NCI-H1436 (cell line): ENCODE measurements around the gene TOMM70.
"Not testable (repeated sequence)": the region's sequence is repeated elsewhere in the genome, so short reads cannot be mapped to it uniquely, and the experiment has no call there.

ENCODE experiments used
- DNase-seq: peaks from one replicate; lab custom pipeline; 2025; lab: John Stamatoyannopoulos, UW

Gene TOMM70

DNA sequence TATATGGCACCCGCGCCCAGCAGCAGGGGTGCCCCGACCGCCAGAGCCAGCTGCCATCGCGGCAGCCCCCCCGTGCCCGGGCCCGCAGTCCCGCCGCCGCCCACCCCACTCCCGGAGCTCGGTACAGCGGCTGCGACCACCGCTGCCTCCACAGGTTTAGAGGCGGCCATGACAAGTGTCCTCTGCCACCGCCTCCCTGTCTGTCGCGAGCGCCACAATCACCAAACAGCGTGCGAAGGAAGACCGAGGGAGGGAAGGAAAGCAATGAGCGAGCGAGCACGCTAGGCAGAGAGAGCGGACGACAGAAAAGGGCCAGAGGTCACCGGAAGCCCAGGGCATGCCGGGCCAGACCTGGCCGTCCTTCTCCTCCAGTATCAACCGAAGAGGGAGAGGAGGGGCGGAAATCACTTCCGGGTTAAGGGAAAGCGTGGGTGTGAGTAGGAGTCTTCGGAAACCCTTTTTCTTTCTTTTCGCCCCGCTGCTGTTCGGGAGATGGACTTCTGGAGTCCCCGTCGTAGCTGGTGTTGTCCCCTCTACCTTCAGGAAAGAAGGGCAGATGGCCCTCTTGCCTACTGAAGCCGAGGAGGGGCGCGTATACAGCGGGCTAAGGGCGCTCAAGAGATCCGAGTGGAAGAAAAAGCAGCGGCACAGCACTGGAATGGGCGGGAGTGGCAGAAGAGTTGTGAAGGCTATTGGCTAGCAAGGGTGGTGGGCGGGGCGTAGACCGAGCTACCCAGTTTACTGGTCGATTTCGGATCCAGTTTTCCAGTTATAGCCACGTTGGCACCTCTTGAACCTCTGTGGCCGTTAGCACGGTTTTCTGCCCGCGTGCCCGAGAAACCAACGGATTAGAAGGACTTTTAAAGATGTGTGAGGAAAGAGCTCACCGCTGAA lies at the start of gene TOMM70, which contains the start of gene LNP1:
TOMM70 (minus strand) TSS at position 310 of the 894 bp plus-strand sequence; CDS start at position 170, 140 bp downstream.
LNP1 (plus strand) TSS at position 760 of the 894 bp plus-strand sequence. CDS start 28,191 bp downstream, outside the sequence.
- peak; percentile 98 for DNase-seq

DNA sequence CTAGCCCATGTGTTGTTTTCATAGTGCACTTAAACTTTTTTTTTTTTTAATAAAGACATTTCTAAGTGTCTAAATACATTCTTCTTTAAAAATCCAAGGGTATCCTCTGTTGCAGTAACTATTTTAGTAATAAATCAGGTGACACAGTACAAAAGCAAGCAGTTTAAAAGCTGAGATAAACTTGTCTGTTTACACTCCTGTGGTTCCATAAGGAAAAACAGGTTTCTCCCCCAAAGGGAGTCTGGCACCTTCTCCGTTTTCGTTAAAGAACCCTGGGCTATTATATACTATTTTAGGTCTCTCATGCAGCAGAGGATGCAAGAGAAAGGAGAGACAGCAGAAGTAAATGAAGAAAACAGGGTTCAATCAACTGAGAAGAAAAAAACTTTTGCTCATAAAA lies 48.3 kb upstream of the TOMM70 start:
- no peak for DNase-seq

DNA sequence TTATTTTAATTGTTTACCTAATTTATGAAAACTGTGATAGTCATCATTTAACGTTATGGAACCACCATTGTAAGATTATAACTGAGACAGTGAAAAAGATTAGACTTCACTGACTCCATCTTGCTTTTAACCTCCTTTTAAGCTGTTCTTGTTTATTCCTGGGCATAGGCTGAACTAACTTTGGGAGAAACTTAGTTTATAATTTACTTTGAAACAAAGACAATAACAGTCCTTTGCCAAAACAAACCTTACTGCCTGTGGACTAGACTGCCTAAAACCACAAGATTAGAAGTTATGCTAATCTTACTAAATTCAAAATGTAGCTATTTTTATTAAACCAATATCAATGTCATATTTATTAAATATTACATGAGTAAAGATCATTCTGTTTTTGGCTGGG lies 47.2 kb upstream of the TOMM70 start:
- no peak for DNase-seq

DNA sequence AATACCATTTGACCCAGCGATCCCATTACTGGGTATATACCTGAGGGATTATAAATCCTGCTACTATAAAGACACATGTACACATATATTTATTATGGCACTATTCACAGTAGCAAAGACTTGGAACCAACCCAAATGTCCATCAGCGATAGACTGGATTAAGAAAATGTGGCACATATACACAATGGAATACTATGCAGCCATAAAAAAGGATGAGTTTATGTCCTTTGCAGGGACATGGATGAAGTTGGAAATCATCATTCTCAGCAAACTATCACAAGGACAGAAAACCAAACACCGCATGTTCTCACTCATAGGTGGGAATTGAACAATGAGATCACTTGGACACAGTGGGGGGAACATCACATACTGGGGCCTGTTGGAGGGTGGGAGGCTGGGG lies 46.2 kb upstream of the TOMM70 start:
- not testable (repeated sequence) for DNase-seq

DNA sequence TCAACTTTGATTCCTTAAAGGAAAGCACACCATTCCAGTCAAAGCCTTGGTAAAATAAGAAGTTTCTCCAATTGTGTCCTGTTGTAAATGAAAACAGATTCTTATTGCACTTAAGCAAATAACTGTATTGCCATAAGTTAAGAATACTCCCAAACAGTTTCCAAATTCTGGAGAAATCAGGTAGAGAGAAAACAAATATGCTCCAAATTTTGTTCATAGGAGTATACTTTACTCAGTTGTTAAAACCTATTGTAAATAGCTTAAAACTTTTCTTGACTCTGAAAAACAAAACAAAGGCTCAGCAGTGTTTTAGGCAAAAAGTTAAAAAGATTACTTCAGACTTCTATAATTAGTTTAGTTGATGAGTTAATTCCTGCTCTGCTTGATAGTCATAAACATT lies 42.8 kb upstream of the TOMM70 start:
- no peak for DNase-seq

DNA sequence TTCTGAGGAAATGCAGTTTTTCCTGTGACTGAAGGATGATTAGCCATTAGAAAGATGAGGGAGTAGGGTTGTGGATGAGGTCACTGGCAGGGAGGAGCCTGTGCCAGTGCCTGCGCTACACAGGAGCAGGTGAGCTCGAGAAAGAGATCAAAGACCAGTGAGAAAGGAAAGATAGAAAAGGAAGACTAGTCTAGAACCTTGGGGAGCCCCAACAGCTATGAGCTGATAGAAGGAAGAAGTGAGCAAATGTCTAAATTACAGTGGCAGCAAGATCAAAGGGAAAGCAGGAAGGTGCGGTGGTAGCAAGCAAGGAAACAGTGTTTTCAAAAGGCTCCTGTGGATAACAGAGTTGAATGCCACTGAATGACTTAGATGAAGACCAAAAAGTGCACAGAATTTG lies 40.0 kb upstream of the TOMM70 start:
- DNase-seq: no peak

DNA sequence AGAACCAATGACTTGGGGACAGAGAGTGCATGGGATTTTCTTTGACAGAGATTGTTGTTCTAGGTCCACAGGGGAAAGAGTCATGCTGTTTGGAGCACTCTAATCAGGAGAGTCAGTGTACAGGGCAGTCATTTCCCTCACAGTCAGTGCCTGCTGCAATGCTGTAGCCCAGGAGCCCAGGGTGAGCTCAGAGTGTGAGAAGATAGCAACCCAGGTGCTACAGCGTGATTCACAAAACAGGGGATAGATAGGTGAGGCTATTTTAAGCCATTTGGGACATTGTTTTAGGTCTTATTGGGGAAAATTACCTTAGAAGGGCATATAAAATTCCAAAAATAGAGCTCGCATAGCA lies 37.7 kb upstream of the TOMM70 start:
- DNase-seq: no peak

DNA sequence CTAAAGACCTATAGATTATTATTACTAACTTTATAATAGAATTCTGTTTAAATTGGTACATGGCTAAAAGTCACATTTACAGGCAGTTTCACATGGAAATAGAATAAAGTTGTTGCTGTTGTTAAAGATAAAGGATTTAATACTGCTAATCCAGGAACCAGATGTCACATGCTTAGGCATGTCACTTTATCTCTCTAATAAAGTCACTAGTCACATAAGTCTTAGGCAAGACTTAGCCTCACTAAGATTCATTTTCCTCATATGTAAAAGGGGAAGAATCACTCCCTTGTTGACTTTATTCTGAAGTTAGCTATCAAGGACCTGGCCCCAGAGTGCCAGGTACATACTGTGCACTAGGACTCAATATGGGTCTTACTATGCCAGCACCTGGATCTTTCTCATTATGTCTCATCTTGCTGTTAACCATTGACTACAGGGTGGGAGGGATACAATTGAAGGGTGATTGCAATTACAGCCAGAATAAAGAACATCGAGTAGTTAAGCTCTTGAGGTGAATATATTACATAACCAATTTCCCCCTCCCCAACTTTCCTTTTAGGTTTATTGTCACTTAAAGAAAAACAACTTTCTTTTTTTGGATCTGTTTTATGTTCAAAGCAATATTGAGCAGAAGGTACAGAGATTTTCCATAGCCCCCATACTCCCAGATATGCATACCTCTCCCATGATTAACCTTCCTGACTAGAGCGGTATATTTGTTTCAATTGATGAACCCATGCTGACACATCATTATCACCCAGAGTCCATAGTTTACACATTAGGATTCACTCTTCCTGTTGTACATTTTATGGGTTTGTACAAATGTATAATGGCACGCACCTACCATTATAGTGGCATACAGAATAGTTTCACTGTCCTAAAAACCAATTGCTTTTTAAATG lies 37.1 kb upstream of the TOMM70 start:
- DNase-seq: peak; percentile 6

DNA sequence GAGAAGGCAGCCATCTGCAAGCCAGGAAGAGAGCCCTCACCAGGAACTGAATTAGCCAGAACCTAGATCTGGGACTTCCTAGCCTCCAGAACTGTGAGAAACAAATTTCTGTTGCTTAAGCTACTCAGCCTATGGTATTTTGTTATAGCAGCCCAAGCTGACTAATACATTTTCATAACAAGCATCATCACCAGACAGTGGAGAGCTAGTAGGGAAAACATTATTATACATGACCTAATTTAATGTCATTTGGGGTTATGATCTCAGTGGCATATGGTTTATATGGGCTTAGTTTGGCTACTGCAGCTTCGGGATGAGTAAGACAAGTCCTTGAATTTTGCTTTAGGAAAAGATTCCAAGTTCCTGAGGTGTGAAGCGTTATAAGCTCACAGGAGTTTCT lies 36.1 kb upstream of the TOMM70 start:
- no peak for DNase-seq

DNA sequence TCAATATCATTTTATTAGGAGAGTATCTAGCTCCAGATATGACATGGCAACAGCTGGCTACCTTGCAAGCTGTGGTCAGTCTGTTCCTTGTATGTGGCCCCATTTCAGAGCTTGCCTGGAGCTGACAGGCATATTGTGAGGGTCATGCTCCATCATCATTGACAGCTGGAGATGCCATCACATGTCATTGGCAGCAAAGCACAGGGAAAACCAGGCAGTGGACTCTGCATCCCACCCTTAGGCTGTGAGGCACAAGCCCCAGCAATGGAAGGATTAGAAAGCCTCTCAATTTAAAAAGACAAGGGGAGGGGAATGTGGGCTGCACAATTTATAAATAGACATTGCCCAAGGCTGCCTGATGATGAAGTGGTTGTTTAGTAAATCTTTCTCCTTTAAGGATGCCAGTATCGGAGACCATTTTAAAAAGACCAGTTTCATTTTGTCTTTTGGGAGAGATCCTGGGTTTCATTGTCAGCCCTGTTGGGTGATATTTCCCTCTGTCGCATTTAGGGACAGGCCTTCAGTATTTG lies 28.4 kb upstream of the TOMM70 start:
- no peak for DNase-seq

DNA sequence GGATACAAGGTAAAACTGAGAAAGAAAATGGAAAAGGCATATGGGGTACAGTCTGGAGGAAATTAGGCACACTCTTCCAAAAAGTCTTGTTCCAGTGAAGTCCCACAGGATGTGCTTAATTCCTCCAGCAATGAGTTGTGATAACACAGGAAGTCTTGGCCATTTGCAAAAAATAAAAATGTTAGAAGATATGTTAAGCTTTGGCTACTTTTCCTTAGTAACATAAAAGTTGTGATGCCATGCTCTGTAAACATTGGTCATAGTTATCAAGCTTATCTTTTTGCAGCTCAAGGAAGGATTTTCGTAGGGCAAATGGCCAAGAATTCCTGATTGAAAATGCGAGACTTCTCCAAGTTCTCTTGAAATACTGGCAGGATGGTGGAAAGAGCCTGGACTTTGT lies 26.8 kb upstream of the TOMM70 start:
- no peak for DNase-seq

DNA sequence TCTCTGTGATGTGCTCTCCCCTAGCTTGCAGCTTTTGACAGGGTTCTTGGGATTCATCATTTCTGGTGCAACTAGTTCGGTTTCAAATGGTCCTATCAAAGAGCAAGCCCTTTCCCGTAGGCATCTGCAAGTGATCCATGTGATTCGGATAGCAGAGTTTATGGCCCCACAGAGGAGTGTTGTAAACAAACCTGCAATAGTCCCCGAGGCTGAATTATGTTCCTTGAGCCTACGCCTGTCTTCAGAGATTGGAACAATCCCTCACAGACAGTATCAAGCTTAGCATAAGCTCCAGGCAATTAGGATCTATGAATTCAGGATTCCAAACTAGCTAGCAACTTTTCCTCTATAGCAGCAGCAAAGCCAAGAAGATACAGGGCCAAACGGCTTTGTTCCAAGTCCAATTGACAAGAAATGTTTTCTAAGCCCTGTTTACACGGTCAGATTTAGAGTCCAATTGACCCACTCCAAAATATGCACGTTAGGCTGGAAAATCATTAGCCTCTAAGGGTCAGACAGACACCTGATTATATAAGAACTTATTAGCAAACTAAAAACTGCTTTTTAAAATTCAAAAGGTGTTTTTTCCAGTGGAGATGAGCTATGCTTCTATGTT lies 25.3 kb upstream of the TOMM70 start:
- no peak for DNase-seq

DNA sequence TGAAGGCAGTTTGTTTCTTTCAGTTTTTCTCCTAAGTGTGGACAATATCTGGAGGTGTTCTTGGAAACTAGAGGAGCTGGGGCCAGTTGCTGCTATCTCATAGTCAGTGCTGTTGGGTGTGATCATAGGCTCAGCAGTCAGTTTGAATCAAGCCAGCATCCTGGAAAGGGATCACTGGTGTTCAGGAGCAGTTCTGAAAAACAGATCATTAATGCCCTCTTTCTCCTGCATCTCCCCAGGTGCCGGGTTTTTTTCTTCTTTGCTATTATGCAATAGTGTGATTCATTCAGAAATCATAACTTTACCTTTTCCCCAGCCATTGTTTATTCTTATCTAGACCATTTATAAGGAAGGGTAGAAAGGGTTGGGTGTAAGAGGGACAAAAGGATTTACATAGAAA lies 24.4 kb upstream of the TOMM70 start:
- no peak for DNase-seq

DNA sequence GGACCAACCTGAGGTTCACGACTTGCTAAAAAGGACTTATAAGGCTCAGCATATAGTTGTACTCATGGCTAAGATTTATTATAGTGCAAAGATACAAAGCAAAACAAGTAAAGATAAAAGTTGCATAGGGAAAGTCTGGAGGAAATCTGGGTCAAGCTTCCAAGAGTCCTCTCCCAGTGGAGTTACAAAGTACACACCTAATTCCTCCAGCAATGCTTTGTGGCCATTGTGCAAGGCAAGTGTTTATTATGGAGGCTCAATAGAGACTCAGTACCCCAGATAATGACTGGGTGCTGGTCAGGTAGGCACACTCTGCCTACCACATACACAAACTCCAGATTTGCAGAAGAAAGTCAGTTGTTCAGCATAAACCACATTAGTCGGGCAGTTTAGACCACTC lies 23.4 kb upstream of the TOMM70 start:
- DNase-seq: no peak

DNA sequence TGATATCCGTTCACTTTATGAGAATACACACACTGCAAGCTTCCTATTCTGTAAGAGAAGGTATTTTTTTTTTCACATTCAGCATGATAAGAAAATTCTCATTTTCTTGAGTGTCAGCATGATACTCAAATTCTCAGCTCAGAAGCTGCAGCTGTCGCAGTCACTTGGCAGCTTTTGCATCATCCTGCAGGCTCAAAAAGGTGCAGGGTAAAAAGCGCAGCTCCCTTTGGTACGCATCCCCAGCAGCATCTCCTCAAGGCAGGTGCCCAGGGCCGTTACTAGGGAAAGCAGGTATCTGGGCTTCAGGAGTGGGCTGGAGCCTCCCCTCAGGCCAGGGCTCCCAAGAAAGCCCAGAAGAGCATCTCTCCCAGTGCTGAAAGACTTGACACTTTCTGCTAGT lies 22.7 kb upstream of the TOMM70 start:
- DNase-seq: no peak

DNA sequence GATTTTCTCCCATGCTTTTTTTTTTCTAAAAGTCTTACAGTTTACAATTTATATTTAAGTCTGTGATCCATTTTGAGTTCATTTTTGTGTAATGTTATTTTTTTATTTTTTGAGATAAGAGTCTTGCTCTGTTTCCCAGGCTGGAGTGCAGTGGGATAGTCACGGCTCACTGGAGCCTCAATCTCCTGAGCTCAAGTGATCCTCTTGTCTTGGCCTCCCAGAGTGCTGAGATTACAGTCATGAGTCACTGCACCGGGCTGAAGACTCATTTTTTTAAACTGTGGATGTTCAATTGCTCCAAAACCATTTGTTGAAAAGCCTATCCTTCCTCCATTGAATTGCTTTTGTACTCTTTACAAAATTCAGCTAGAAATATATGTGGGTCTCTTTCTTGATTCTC lies 20.0 kb upstream of the TOMM70 start:
- DNase-seq: no peak

DNA sequence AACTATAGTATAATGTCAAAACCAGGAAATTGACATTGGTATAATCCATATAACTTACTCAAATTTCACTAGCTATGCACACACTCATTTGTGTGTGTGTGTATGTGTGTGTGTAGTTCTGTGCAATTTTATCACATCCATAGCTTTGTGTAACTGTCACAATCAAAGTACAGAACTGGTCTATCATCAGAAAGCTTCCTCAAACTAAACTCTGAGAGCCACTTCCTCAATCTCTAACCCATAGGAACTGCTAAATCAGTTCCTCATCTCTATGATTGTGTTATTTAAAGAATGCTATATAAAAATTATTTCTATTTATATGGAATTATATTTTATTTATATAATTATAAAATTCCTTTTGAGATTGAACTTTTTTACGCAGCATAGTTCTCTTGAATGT lies 18.5 kb upstream of the TOMM70 start:
- no peak for DNase-seq

DNA sequence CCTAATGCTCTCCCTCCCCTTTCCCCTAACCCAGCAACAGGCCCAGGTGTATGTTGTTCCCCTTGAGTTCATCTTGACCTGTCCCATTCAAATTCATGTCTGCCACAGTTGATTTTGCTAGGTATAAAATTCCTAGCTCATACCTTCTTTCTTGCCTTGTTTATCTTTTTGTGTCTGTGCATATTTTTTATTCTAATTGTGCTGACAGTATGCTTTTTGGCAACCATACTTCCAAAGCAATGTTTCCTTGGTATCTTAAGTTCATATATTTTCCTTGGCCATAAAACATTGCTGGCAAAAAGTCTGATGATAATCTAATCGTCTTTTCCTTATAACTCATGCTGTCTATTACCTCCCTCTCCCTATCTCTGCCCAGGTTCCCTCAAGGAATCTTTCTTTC lies 16.0 kb upstream of the TOMM70 start:
- DNase-seq: no peak

DNA sequence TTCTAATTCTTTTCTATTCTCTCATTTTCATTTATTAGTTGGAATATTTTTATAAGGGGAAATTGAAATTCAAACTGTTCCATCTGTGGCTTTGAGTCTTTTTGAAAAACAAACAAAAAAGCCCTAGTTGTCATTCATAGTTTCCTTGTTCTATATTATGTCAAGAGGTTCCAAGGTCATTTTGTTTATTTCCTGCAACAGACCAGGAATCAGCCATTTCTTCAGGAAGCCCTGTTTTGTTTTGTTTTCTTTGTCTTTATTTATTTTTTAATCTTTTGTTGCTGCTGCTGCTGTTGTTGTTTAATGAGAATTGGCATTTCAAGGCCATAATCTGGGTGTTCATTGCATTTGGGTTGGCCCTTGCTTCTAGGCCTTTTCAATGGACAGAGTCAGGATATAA lies 15.3 kb upstream of the TOMM70 start:
- no peak for DNase-seq

DNA sequence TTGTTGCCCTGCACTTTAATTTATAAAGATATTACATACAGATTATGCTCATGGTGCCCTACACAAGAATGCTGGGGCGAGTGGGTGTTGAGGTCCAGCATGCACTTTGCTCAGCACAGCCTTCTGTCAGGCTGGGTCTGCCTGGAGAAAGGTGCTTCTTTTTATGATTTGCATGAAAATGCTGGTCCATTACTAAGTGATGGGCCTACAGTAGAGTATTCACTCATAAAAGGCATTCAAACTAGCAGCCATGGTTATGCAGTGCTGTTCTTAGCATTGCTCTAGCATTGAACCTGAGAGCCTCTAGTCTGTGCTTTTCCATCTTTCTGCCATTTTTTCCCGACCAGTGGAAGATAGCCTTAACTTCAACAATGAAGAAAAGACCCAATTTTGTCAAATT lies 12.7 kb upstream of the TOMM70 start:
- no peak for DNase-seq

DNA sequence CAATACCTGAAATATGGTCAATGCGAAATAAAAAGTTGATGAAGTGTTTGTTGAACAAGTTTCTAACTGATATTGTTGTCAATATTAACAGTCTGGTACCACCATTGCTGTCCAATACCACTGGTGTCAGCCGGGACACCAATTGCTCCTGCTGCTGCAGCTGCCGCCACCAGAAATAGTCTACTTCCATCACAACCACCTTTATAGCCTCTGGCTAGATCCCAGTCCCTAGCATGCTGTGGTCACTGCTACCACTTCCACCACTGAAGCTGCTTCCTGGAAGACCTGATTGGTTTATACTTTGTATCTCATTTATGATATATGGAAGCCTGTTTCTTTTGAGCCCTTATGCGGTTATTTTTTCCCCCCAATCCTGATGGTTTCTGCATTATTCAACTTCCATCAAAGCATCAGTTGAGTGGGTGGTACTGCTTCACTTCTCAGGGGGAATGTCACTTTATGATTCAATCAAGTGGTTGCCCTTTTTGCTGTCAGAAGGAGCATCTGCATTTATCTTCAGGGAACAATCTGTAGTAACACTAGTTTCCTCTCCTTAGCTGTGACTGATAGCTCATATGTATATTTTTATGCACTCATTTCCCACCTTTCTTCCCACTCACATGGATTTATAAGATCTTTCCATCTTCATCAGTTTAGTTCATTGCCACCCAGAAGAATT lies 12.2 kb upstream of the TOMM70 start:
- no peak for DNase-seq
